Fibroblast of lung (primary cell): ENCODE results near the gene PDZD2. TPM values are rescaled to one million over a fixed set of nuclear protein-coding genes. Genes with fewer than 3 reads are reported as not detected.

ENCODE experiments used
- DNase-seq, 2 donors: peaks; one replicate each; pipeline versions ENCODE4 v3.0.0 to v3.0.0-alpha.2; 2010; ENCODE audit warnings: low read depth in 2 of 2
- H2AFZ ChIP-seq: 2 replicates; pipeline ENCODE4 v1.5.1; 2012; ENCODE audit warnings: low read length, control low read depth, inconsistent platforms
- H3K27ac ChIP-seq: 2 replicates; pipeline ENCODE4 v1.5.1; 2011; ENCODE audit warnings: low read length, control low read depth; ENCODE audit not compliant: insufficient read depth
- H3K27me3 ChIP-seq: 2 replicates; pipeline ENCODE4 v1.5.1; 2011; ENCODE audit warnings: mild to moderate bottlenecking, low read length; ENCODE audit not compliant: control insufficient read depth, insufficient read depth
- H3K36me3 ChIP-seq: 2 replicates; pipeline ENCODE4 v1.5.1; 2011; ENCODE audit warnings: low read length; ENCODE audit not compliant: control insufficient read depth, insufficient read depth
- H3K4me1 ChIP-seq: 2 replicates; pipeline ENCODE4 v1.5.1; 2011; ENCODE audit warnings: low read length; ENCODE audit not compliant: control insufficient read depth, insufficient read depth; ENCODE audit errors: extremely low read depth
- H3K4me2 ChIP-seq: 2 replicates; pipeline ENCODE4 v1.5.1; 2011; ENCODE audit warnings: low read length, control low read depth; ENCODE audit not compliant: insufficient read depth; ENCODE audit errors: extremely low read depth
- H3K4me3 ChIP-seq, 4 experiments: fragments of 200-600 bp in 1 of 4; sonication (generic) in 1 of 4; replicated peaks in 1 of 4; 2 replicates each; pipeline ENCODE4 v1.5.1; 2011 to 2016; ENCODE audit warnings: low read length in 4 of 4, low read depth in 3 of 4, mild to moderate bottlenecking in 3 of 4, control low read depth in 2 of 4, inconsistent platforms in 1 of 4, mixed read lengths in 1 of 4; ENCODE audit not compliant: insufficient read depth in 1 of 4; ENCODE audit errors: control extremely low read depth in 1 of 4
- H3K79me2 ChIP-seq: 2 replicates; pipeline ENCODE4 v1.5.1; 2012; ENCODE audit warnings: mild to moderate bottlenecking, low read length, inconsistent platforms; ENCODE audit not compliant: control insufficient read depth, insufficient read depth
- H3K9ac ChIP-seq: 2 replicates; pipeline ENCODE4 v1.5.1; 2011; ENCODE audit warnings: mild to moderate bottlenecking, low read length, control low read depth; ENCODE audit not compliant: insufficient read depth
- H3K9me3 ChIP-seq: 2 replicates; pipeline ENCODE4 v1.5.1; 2012; ENCODE audit warnings: low read depth, low read length; ENCODE audit not compliant: control insufficient read depth, insufficient read depth
- H4K20me1 ChIP-seq: 2 replicates; pipeline ENCODE4 v1.5.1; 2011; ENCODE audit warnings: low read length; ENCODE audit not compliant: control insufficient read depth, insufficient read depth; ENCODE audit errors: extremely low read depth
- EZH2 ChIP-seq: IDR thresholded peaks from 2 replicates; pipeline ENCODE4 v1.5.1; 2012; ENCODE audit warnings: low read length, control low read depth, mild to moderate bottlenecking; ENCODE audit errors: missing control alignments
- polyA plus RNA-seq, 2 donors: library from polyadenylated mRNA; depleted of rRNA in 1 of 2; stranded (reverse) in 1 of 2; unstranded in 1 of 2; fragments of >200 nt; gene quantifications; 2 replicates each; pipeline ENCODE4 v1.2.1, GENCODE V29; 2011 to 2012; ENCODE audit warnings: missing spikeins in 1 of 2
- total RNA-seq: library from RNA; depleted of rRNA; stranded (reverse); fragments of >200 nt; gene quantifications from 2 replicates; pipeline ENCODE4 v1.2.1, GENCODE V29; 2014
- TF ChIP-seq, protein P1 (sequence below), 2 donors: IDR thresholded peaks in 1 of 2; conservative IDR thresholded peaks in 1 of 2; 1 replicate in 1 of 2; 2 replicates in 1 of 2; pipeline ENCODE4 v1.5.1; 2011 to 2012; ENCODE audit warnings: low read length in 2 of 2, control low read depth in 1 of 2, inconsistent platforms in 1 of 2, low read depth in 1 of 2, mild to moderate bottlenecking in 1 of 2

Gene PDZD2
- total and polyA plus RNA-seq, 2 donors (not counting 1 experiment from before 2014, with no cell fraction given): 0.33 to 0.40 TPM

DNA sequence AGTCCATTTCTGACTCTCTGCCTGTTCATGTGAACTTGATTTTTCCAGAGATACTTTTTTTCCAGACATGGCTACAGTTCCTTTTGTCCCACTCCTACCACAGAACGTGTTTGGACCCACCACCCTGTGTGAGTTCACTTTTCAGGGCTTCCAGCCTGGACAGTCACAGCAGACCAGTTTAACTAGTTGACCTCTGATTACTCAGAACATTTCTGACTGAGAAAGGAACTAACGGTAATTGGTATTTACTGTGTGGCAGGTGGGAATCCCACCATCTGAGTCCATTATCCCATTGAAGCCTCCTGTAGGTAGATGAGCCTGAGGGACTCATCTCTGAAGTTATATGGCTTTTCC lies 325.1 kb downstream of the PDZD2 start:
- no peaks in the 10 kb centered on the region for H4K20me1 ChIP-seq
- TF ChIP-seq, protein P1, sequence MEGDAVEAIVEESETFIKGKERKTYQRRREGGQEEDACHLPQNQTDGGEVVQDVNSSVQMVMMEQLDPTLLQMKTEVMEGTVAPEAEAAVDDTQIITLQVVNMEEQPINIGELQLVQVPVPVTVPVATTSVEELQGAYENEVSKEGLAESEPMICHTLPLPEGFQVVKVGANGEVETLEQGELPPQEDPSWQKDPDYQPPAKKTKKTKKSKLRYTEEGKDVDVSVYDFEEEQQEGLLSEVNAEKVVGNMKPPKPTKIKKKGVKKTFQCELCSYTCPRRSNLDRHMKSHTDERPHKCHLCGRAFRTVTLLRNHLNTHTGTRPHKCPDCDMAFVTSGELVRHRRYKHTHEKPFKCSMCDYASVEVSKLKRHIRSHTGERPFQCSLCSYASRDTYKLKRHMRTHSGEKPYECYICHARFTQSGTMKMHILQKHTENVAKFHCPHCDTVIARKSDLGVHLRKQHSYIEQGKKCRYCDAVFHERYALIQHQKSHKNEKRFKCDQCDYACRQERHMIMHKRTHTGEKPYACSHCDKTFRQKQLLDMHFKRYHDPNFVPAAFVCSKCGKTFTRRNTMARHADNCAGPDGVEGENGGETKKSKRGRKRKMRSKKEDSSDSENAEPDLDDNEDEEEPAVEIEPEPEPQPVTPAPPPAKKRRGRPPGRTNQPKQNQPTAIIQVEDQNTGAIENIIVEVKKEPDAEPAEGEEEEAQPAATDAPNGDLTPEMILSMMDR (conservative IDR thresholded peaks at IDR 0.05 in 1 of 2, IDR thresholded peaks at IDR 0.05 in 1 of 2; ENCODE audit: low read depth in 1 of 2, low read length in 2 of 2): no peak
- TF ChIP-seq EZH2: no peak
- H3K9ac ChIP-seq: no peak overlapping the region
- H3K4me1 ChIP-seq: peaks cover 9% of the 10 kb centered on the region
- H3K4me3 ChIP-seq: no peak overlapping the region
- H3K27me3 ChIP-seq: no peaks in the 10 kb centered on the region
- no peaks in the 10 kb centered on the region for H3K79me2 ChIP-seq
- no peaks in the 10 kb centered on the region for H3K36me3 ChIP-seq
- H2AFZ ChIP-seq: no peak overlapping the region
- H3K4me2 ChIP-seq: no peak overlapping the region
- DNase-seq: no peak
- no peaks in the 10 kb centered on the region for H3K9me3 ChIP-seq
- no peak overlapping the region for H3K27ac ChIP-seq

DNA sequence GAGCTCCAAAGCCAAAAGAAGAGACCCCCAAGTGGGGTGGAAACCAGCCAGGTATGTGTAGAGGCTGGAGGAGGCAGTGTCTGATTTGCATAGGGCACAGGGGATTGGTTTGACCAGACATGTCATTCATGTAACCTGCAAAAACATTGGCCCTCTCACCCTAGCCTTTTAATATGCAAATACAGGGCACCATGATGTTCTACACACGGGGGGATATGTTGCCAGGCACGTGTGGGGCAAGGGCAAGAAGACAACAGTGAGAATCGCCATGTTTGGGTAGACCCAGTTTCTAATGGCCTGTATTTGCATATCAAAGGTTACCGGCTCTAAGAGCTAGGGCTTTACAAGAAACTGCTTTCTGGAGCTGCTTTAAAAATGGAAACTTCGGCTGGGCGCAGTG lies 326.3 kb downstream of the PDZD2 start:
- Histone ChIP-seq H4K20me1 (no peaks in the 10 kb centered on the region), H3K9me3 (no peaks in the 10 kb centered on the region), H3K27me3 (no peaks in the 10 kb centered on the region), H3K4me1 (peaks cover 9% of the 10 kb centered on the region), H3K4me3 (no peak overlapping the region), H3K27ac (no peak overlapping the region), H3K9ac (no peak overlapping the region), H3K79me2 (no peaks in the 10 kb centered on the region), H3K4me2 (no peak overlapping the region), H3K36me3 (no peaks in the 10 kb centered on the region), H2AFZ (no peak overlapping the region)
- TF ChIP-seq, protein P1 (conservative IDR thresholded peaks at IDR 0.05 in 1 of 2, IDR thresholded peaks at IDR 0.05 in 1 of 2; ENCODE audit: low read depth in 1 of 2, low read length in 2 of 2): no peak
- no peak for TF ChIP-seq EZH2
- no peak for DNase-seq

DNA sequence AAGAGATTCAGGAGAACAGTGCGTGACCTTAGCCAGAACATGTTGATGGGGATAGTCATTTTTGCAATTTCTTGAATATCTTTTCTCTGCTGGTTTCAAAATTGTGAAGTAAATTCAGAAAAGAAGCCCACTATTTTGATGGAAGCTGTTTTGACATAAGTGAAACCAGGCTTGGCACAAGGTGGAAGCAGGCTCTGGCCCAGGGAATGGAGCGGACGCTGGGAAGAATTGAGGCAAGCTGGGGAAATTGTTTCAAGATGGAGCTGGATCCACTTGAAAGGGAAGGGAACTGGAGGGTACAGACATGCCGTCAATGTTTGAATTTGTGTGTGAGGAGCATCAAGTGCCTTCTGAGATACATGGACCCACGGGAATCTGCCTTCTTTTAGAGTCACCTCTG lies 328.0 kb downstream of the PDZD2 start:
- Histone ChIP-seq H3K79me2 (no peaks in the 10 kb centered on the region), H4K20me1 (no peaks in the 10 kb centered on the region), H3K9ac (no peak overlapping the region), H3K36me3 (no peaks in the 10 kb centered on the region), H2AFZ (no peak overlapping the region), H3K4me1 (peaks cover 9% of the 10 kb centered on the region), H3K4me2 (no peak overlapping the region), H3K4me3 (no peak overlapping the region), H3K27ac (no peak overlapping the region), H3K9me3 (no peaks in the 10 kb centered on the region), H3K27me3 (no peaks in the 10 kb centered on the region)
- TF ChIP-seq EZH2: no peak
- TF ChIP-seq, protein P1 (conservative IDR thresholded peaks at IDR 0.05 in 1 of 2, IDR thresholded peaks at IDR 0.05 in 1 of 2; ENCODE audit: low read depth in 1 of 2, low read length in 2 of 2): no peak
- DNase-seq: no peak
